GM10248 (cell line): Measurements from ENCODE around the gene BCAS1.

ENCODE experiments used
- CTCF ChIA-PET: fragments of 300-600 bp; sonication (Branson Sonifier 250); formaldehyde crosslinking; extraction: SDS; loops from one replicate; lab custom pipeline; 2021; ENCODE audit warnings: antibody characterized with exemption; lab: Yijun Ruan, JAX
- POLR2A ChIA-PET: fragments of 350-650 bp; sonication (Branson Sonifier 250); formaldehyde crosslinking; extraction: SDS; loops from one replicate; lab custom pipeline; 2020; ENCODE audit warnings: antibody characterized with exemption; lab: Yijun Ruan, JAX
- DNase-seq: peaks from one replicate; pipeline ENCODE4 v3.0.0; 2012; ENCODE audit errors: extremely low spot score
- TF ChIP-seq, protein P1 (sequence below): IDR thresholded peaks from 2 replicates; pipeline ENCODE4 v1.5.1; 2012; ENCODE audit warnings: mild to moderate bottlenecking, low read depth; ENCODE audit errors: extremely low read depth, missing control alignments, control extremely low read depth

The BCAS1 gene

GRCh38 chr20:53960579-53961272 lies 109.7 kb downstream of the BCAS1 start:
- no peak for DNase-seq
- ChIA-PET CTCF (interaction anchor here (1.0 to 2.4 kb wide), 7 partner anchors 8 to 381 kb away, joined by 3 to 9 read pairs (median 4); no protein-coding TSS in a partner anchor), POLR2A (no interaction called here)
- TF ChIP-seq, protein P1, sequence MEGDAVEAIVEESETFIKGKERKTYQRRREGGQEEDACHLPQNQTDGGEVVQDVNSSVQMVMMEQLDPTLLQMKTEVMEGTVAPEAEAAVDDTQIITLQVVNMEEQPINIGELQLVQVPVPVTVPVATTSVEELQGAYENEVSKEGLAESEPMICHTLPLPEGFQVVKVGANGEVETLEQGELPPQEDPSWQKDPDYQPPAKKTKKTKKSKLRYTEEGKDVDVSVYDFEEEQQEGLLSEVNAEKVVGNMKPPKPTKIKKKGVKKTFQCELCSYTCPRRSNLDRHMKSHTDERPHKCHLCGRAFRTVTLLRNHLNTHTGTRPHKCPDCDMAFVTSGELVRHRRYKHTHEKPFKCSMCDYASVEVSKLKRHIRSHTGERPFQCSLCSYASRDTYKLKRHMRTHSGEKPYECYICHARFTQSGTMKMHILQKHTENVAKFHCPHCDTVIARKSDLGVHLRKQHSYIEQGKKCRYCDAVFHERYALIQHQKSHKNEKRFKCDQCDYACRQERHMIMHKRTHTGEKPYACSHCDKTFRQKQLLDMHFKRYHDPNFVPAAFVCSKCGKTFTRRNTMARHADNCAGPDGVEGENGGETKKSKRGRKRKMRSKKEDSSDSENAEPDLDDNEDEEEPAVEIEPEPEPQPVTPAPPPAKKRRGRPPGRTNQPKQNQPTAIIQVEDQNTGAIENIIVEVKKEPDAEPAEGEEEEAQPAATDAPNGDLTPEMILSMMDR, result no peak

DNA sequence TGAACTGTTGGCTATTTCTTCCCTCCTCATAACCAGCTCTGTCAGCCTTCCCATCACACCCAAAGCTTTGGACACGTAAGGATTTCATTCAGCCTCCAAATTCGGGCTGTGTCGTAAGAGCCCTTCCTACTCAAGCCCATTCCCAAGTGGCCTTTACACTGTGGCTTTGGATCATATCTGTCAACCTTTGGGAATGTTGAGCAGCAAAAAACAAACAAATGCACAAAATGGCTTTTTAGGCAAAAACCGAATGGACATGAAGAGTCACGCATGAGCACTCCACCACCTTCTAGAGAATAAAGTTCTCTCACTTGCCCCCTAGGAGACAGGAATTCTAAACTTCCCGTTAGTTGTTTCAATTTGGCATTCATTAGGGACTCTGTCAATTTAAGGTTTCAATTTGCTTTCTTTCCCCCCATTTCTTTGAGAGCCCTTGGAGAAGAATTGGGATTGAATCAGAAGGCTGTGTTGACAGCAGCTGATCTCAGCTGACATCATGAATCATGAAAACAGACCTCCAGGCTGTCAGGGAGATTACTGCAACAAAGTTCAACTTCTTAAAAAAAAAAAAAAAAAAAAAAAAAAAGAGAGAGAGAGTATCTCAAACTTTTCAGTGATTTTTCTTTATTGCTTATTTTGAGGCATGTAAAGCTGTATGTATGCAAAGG lies 110.3 kb downstream of the BCAS1 start:
- CTCF ChIA-PET, result interaction anchor here (1.0 to 1.9 kb wide), 2 partner anchors 9 to 104 kb away, joined by 3 to 5 read pairs; no protein-coding TSS in a partner anchor
- TF ChIP-seq, protein P1, result no peak
- POLR2A ChIA-PET, result no interaction called here
- DNase-seq, result no peak

DNA sequence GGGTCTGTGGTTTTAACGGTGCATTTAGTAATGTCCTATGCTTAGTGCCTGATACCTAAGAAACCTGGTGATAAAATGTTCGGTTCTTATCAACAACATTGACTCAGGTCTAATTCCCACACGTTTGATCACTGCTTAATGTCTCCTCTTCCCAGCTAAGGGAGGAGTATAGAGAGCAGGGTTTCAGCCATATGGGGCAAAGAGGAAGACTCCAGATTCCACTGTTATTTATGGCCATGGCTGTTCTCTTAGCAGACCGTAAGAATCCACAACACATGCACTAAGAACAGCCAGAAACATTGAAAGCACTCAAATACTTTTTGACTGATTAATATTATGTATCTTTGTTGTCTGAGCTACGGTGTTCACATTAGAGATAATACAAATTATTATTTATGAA lies 112.1 kb downstream of the BCAS1 start:
- ChIA-PET CTCF (interaction anchor here (0.8 to 3.1 kb wide), 3 partner anchors 11 to 544 kb away, joined by 3 to 10 read pairs (median 9); no protein-coding TSS in a partner anchor), POLR2A (no interaction called here)
- TF ChIP-seq, protein P1, result no peak
- no peak for DNase-seq

- DNase-seq, result no peak
- CTCF ChIA-PET, result interaction anchor here (0.8 to 3.1 kb wide), 3 partner anchors 12 to 544 kb away, joined by 3 to 10 read pairs (median 9); no protein-coding TSS in a partner anchor
- TF ChIP-seq, protein P1, result no peak
- POLR2A ChIA-PET, result no interaction called here
Measured at GRCh38 chr20:53957451-53958172, 112.8 kb downstream of the BCAS1 start.

DNA sequence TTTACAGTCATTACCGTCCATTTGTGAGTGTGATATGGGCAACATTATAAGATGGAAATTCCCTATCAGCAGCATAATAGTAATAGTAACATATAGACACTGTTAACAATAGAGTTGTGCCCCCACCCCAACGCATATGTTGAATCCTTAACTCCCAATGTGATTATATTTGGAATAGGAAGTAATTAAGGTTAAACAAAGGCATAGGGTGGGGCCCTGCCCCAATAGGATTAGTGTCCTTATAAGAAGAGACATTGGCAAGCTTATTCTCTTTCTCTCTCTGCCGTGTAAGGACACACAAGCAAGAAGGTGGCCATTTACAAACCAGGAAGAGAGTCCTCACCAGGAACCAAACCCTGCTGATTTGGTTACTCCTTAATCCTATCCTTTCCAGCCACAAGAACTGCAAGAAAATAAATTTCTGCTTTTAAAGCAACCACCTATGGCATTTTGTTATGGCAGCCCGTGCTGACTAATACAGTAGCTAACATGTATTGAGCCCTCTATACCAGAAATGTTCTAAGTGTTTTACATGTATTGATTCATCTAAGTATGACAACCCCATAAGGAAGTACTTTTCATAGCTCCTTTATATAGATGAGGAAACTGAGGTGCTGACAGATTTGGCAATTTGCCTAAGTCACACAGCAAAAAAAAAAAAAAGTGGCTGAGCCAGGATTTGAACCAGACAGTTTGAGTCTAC lies 114.2 kb downstream of the BCAS1 start:
- TF ChIP-seq, protein P1, result no peak
- no peak for DNase-seq
- ChIA-PET POLR2A (no interaction called here), CTCF (interaction anchor here (1.4 to 3.1 kb wide), 4 partner anchors 13 to 409 kb away, joined by 3 to 10 read pairs (median 6); no protein-coding TSS in a partner anchor)
